ENCODE measurements around the gene CLK4. TPM values are rescaled to one million over a fixed set of nuclear protein-coding genes. Genes with fewer than 3 reads are reported as not detected.

CLK4 gene
- total and polyA plus RNA-seq, 3 donors from 2014 or later, result 29.3 to 61.7 (median 55.1) TPM

DNA sequence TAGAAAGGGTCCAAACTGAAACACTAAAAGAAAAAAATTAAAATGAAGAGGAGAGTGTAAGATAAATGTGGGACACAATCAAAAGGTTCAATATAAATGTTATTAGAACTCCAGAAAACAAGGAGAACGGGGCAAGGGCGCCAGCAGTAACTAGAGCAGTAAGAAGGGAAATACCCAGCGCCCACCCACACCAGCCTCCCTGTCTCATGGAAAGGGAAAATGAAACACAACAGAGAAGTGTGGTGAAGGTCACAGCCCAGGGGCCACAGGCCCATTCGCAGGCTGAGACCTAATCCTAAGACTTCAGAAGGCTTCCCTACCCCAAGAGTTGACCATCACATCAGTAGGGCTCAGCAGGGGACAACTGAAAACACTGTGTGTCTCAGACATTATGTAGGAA is 45.8 kb upstream of the CLK4 start:
- H3K36me3 ChIP-seq (ENCODE audit: low read depth, missing control alignments), result no peaks in the 10 kb centered on the region
- DNase-seq, result no peak
- no peaks in the 10 kb centered on the region for H3K9me3 ChIP-seq
- TF ChIP-seq POLR2A (IDR thresholded peaks at IDR 0.05), result no peak
- TF ChIP-seq, protein P1, sequence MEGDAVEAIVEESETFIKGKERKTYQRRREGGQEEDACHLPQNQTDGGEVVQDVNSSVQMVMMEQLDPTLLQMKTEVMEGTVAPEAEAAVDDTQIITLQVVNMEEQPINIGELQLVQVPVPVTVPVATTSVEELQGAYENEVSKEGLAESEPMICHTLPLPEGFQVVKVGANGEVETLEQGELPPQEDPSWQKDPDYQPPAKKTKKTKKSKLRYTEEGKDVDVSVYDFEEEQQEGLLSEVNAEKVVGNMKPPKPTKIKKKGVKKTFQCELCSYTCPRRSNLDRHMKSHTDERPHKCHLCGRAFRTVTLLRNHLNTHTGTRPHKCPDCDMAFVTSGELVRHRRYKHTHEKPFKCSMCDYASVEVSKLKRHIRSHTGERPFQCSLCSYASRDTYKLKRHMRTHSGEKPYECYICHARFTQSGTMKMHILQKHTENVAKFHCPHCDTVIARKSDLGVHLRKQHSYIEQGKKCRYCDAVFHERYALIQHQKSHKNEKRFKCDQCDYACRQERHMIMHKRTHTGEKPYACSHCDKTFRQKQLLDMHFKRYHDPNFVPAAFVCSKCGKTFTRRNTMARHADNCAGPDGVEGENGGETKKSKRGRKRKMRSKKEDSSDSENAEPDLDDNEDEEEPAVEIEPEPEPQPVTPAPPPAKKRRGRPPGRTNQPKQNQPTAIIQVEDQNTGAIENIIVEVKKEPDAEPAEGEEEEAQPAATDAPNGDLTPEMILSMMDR (IDR thresholded peaks at IDR 0.05), result no peak
- intact Hi-C loops (cut with DNase I; ENCODE audit: low total_unique reads), result no loop called here
- no peak overlapping the region for H3K4me3 ChIP-seq
- no peaks in the 10 kb centered on the region for H3K4me1 ChIP-seq
- no peak overlapping the region for H3K27ac ChIP-seq
- 80 to 92% methylated on average over 4 of the region's 4 CpGs for WGBS, 2 donors
- no peaks in the 10 kb centered on the region for H3K27me3 ChIP-seq

DNA sequence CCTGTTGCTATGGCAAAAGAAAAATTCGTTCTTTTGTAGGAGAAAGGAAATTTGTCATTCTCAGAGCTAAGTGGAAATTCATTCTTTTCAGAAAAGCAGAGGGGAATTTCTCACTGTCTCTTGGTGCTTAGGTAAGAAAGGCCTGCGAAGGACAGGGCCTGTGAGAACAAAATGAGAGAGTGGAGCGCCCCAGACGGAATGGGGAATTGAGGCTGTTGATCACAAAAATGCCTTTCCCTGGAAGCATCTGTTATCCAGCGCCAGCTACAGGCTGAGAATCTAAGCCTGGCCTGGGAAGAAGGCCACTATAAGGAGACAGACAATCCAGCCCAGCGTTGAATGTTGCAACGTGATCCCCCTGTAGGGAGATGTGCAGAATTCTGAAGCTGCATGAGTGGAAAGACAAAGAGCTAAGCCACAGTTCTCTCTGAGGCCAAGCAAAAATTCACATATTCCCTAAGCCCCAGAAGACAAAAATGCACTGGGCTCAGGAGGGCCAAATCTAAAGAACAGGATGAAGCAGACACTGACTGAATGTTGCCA is 44.8 kb upstream of the CLK4 start:
- TF ChIP-seq, protein P1 (IDR thresholded peaks at IDR 0.05), result no peak
- TF ChIP-seq POLR2A (IDR thresholded peaks at IDR 0.05), result no peak
- H3K36me3 ChIP-seq (ENCODE audit: low read depth, missing control alignments), result no peaks in the 10 kb centered on the region
- no peak for DNase-seq
- H3K9me3 ChIP-seq, result no peaks in the 10 kb centered on the region
- intact Hi-C loops (cut with DNase I; ENCODE audit: low total_unique reads), result no loop called here
- no peak overlapping the region for H3K4me3 ChIP-seq
- H3K27ac ChIP-seq, result no peak overlapping the region
- no peaks in the 10 kb centered on the region for H3K27me3 ChIP-seq
- 62 to 63% methylated on average over 7 of the region's 7 CpGs for WGBS, 2 donors
- H3K4me1 ChIP-seq, result no peaks in the 10 kb centered on the region

DNA sequence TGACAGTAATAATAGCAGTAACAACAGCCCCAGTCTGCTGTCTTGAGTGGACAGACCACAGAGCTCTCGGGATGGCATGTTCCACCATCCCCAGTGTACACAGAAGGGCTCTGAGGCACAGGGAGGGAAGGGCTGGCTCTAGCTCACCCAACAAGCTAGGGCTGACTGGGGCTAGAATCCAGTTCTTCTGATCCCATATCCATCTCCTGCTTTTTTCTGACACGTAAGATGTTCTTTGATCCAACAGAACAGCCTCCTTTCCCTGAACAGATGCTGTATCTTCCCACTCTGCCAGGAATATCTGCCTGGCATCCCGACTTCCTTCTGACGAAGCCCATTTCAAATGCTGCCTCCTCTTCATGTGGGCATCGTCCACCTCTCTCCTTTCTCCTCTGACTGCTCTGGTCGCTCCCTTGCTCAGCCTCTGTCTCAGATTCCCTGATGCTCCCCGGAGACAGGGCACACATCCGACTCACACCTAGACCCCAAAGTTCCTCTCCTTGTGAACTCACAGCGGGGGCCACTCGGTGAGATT is 43.6 kb upstream of the CLK4 start:
- TF ChIP-seq, protein P1 (IDR thresholded peaks at IDR 0.05), result no peak
- H3K27ac ChIP-seq, result no peak overlapping the region
- H3K27me3 ChIP-seq, result no peaks in the 10 kb centered on the region
- 88 to 90% methylated on average over 10 of the region's 10 CpGs for WGBS, 2 donors
- DNase-seq, result no peak
- no peaks in the 10 kb centered on the region for H3K36me3 ChIP-seq (ENCODE audit: low read depth, missing control alignments)
- H3K4me1 ChIP-seq, result no peaks in the 10 kb centered on the region
- intact Hi-C loops (cut with DNase I; ENCODE audit: low total_unique reads), result no loop called here
- H3K4me3 ChIP-seq, result no peak overlapping the region
- H3K9me3 ChIP-seq, result no peaks in the 10 kb centered on the region

DNA sequence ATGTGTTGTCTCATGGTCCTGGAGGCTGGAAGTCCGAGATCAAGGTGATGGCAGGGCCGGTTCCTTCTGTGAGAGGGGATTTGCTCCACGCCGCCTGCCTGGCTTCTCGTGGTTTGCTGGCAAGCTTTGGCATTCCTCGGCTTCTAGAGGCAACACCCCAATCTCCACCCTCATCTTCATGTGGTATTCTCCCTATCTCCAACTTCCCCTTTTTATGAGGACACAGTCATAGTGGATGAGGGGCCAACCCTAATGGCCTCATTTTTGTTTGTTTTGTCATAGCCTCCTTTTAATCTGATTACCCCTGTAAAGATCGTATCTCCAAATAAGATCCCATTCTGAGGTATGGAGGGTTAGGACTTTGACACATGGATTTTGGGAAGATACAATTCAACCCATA is 41.7 kb upstream of the CLK4 start:
- Histone ChIP-seq H3K4me3 (no peak overlapping the region), H3K27ac (no peak overlapping the region), H3K27me3 (no peaks in the 10 kb centered on the region), H3K9me3 (no peaks in the 10 kb centered on the region), H3K36me3 (ENCODE audit: low read depth, missing control alignments) (no peaks in the 10 kb centered on the region), H3K4me1 (no peaks in the 10 kb centered on the region)
- WGBS, 2 donors, result 76 to 87% methylated on average over 7 of the region's 7 CpGs
- TF ChIP-seq, protein P1 (IDR thresholded peaks at IDR 0.05), result no peak
- TF ChIP-seq POLR2A (IDR thresholded peaks at IDR 0.05), result no peak
- no peak for DNase-seq
- intact Hi-C loops (cut with DNase I; ENCODE audit: low total_unique reads), result no loop called here

DNA sequence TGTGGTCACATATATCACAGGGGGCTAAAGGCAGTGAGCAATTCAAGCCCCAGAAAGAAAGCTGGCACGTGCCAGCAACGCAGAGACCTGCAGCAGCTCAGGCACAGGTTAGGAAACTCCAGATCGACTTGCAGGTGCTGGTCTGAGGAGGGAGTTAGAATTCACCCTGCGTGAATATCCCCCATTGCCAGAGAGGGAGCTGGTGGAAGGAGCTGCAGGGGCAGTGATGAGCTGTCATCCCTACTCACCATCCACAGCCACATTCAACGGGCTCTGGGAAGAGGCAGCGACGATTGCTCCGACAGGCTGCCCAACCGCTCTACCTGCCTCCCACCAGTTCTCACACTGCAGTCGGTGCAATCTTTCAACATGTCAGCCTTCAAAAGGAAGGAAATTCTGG is 40.8 kb upstream of the CLK4 start:
- Histone ChIP-seq H3K9me3 (no peaks in the 10 kb centered on the region), H3K4me3 (no peak overlapping the region), H3K27me3 (no peaks in the 10 kb centered on the region), H3K36me3 (ENCODE audit: low read depth, missing control alignments) (no peaks in the 10 kb centered on the region), H3K4me1 (no peaks in the 10 kb centered on the region), H3K27ac (no peak overlapping the region)
- WGBS, 2 donors, result 79 to 82% methylated on average over 10 of the region's 10 CpGs
- DNase-seq, result no peak
- TF ChIP-seq POLR2A (IDR thresholded peaks at IDR 0.05), result no peak
- TF ChIP-seq, protein P1 (IDR thresholded peaks at IDR 0.05), result no peak
- intact Hi-C loops (cut with DNase I; ENCODE audit: low total_unique reads), result no loop called here
